Thoracic aorta (tissue), 2 donors: ENCODE results near the gene KCNK1. TPM values are rescaled to one million over a fixed set of nuclear protein-coding genes. Genes with fewer than 3 reads are reported as not detected.

Source experiments
- ATAC-seq: fragments of 150-250 bp; one replicate; pipeline ENCODE4 v1.8.0; 2017; ENCODE audit warnings: low read depth; ENCODE audit not compliant: insufficient number of reproducible peaks, low FRiP score
- DNase-seq: peaks from one replicate; pipeline ENCODE4 v3.0.0-alpha.2; 2020; ENCODE audit warnings: low spot score
- H3K27ac ChIP-seq, 2 donors: fragments of 200-600 bp; sonication (generic); 1 replicate in 1 of 2; 2 replicates in 1 of 2; pipeline ENCODE4 v1.5.1; 2016; ENCODE audit warnings: mild to moderate bottlenecking in 2 of 2, moderate library complexity in 2 of 2
- H3K27me3 ChIP-seq: fragments of 200-600 bp; sonication (generic); replicated peaks from 2 replicates; pipeline ENCODE4 v1.6.0; 2016; ENCODE audit warnings: mild to moderate bottlenecking; ENCODE audit not compliant: insufficient read depth
- H3K36me3 ChIP-seq: fragments of 200-600 bp; sonication (generic); one replicate; pipeline ENCODE4 v1.5.1; 2016
- H3K4me1 ChIP-seq, 2 donors: fragments of 200-600 bp; sonication (generic); 1 replicate in 1 of 2; 2 replicates in 1 of 2; pipeline versions ENCODE4 v1.5.1 to v1.6.0; 2016; ENCODE audit warnings: low read depth in 2 of 2, mild to moderate bottlenecking in 1 of 2; ENCODE audit not compliant: control insufficient read depth in 1 of 2
- H3K4me3 ChIP-seq: fragments of 200-600 bp; sonication (generic); 2 replicates; pipeline ENCODE4 v1.5.1; 2016; ENCODE audit warnings: mild to moderate bottlenecking
- H3K9me3 ChIP-seq: fragments of 200-600 bp; sonication (generic); 2 replicates; pipeline ENCODE4 v1.5.1; 2016
- CTCF ChIP-seq: fragments of 200-600 bp; sonication (generic); IDR thresholded peaks from one replicate; pipeline ENCODE4 v1.5.1; 2019; ENCODE audit warnings: antibody characterized with exemption
- total RNA-seq, 2 donors: library from RNA; depleted of rRNA; stranded (reverse); fragments of >200 nt; gene quantifications; one replicate each; pipeline versions ENCODE4 v1.1.0 to v1.2.3, GENCODE V29; 2016

The KCNK1 gene
- total RNA-seq, result 1 to 10 TPM; 6.2 to 8.5 TPM

- DNase-seq (peak; percentile 15), ATAC-seq (peak; percentile 69)
- peak within 1 kb of the TSS; percentile 37 to 75 for H3K27ac ChIP-seq
- peak within 1 kb of the TSS; percentile 80 for H3K4me3 ChIP-seq
- no peaks in the 10 kb centered on the region for H3K27me3 ChIP-seq
- no peak for TF ChIP-seq CTCF
- H3K9me3 ChIP-seq, result no peaks in the 10 kb centered on the region
- H3K36me3 ChIP-seq, result no peaks in the 10 kb centered on the region
- peaks cover 0 to 20% of the 10 kb centered on the region in 2 donors for H3K4me1 ChIP-seq
Measured at GRCh38 chr1:233613252-233614172, at the start of gene KCNK1. KCNK1 (plus strand) TSS chr1:233614106; CDS start chr1:233614172, 66 bp downstream.

- H3K27ac ChIP-seq, result no peak overlapping the region
- no peaks in the 10 kb centered on the region for H3K27me3 ChIP-seq
- ATAC-seq, result no peak
- H3K9me3 ChIP-seq, result peaks cover 20% of the 10 kb centered on the region
- no peak for TF ChIP-seq CTCF
- no peak overlapping the region for H3K4me3 ChIP-seq
- DNase-seq, result no peak
- H3K36me3 ChIP-seq, result no peaks in the 10 kb centered on the region
- H3K4me1 ChIP-seq, result no peaks in the 10 kb centered on the region
Measured at GRCh38 chr1:233565313-233565712, 48.6 kb upstream of the KCNK1 start.

- no peak for DNase-seq
- TF ChIP-seq CTCF, result no peak
- ATAC-seq, result no peak
Measured at GRCh38 chr1:233566886-233567285, 47.0 kb upstream of the KCNK1 start.

GRCh38 chr1:233569636-233570035, 44.3 kb upstream of the KCNK1 start:
- DNase-seq (no peak), ATAC-seq (no peak)
- TF ChIP-seq CTCF, result no peak
- H3K27me3 ChIP-seq, result no peaks in the 10 kb centered on the region
- H3K36me3 ChIP-seq, result no peaks in the 10 kb centered on the region
- no peak overlapping the region for H3K27ac ChIP-seq
- H3K4me3 ChIP-seq, result no peak overlapping the region
- H3K4me1 ChIP-seq, result no peaks in the 10 kb centered on the region
- H3K9me3 ChIP-seq, result peaks cover 6% of the 10 kb centered on the region

More at GRCh38 chr1:233566886-233567285, 47.0 kb upstream of the KCNK1 start:
- Histone ChIP-seq H3K4me3 (no peak overlapping the region), H3K4me1 (no peaks in the 10 kb centered on the region), H3K9me3 (peaks cover 15% of the 10 kb centered on the region), H3K36me3 (no peaks in the 10 kb centered on the region), H3K27ac (no peak overlapping the region), H3K27me3 (no peaks in the 10 kb centered on the region)

- Histone ChIP-seq H3K36me3 (no peaks in the 10 kb centered on the region), H3K9me3 (peaks cover 6% of the 10 kb centered on the region), H3K27ac (no peak overlapping the region), H3K4me3 (no peak overlapping the region), H3K27me3 (no peaks in the 10 kb centered on the region), H3K4me1 (no peaks in the 10 kb centered on the region)
- TF ChIP-seq CTCF, result no peak
- ATAC-seq (no peak), DNase-seq (no peak)
Measured at GRCh38 chr1:233570216-233570615, 43.7 kb upstream of the KCNK1 start.
